ENCODE data around the gene CARD9. TPM values are rescaled to one million over a fixed set of nuclear protein-coding genes. Genes with fewer than 3 reads are reported as not detected.

Gene CARD9
- total RNA-seq, 4 donors from 2014 or later, result 2.3 to 7.4 (median 3.3) TPM

DNA sequence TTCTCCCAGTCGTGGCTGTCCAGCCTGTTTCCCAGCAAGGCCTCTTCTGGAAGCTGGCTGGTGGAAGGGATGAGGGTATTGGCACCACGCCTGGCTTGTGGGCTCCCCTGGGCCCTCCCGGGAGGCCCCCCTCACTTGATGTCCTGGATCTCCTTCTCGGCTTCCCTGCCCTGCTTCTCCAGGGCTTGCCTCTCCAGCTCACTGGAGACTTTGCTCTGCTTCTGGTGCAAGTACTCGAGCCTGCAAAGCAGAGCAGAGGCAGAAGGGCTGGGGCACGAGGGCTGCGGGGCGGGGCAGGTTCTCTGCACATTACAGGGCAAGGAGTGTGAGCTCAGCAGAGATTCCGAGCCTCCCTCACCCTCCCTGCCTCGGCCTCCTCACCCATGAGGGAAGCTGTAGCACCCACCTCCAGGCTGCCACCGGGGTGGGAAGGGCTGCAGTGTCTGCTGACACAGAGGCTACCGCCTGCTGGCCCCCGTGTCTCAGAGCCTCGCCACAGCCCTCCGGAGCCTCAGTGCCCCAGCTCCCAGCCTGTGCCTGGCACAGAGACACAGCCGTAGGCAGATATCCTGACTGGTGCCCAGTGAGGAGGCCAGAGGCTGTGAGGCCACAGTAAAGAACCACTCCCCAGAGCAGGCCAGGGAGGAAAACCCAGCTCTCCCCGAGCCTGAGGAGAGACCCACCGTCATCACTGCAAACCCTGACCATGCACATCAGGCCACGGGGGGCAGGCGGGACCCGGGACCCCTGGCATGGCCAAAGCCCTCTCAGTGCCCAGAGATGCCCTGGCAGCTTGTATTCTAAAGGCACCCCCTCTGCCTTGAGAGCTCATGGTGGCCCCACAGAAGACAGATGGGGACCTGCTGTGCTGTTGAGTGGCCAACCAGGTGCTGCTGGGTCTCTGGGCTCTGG, 19.3 kb upstream of the CARD9 start:
- H3K4me3 ChIP-seq, result no peak overlapping the region

DNA sequence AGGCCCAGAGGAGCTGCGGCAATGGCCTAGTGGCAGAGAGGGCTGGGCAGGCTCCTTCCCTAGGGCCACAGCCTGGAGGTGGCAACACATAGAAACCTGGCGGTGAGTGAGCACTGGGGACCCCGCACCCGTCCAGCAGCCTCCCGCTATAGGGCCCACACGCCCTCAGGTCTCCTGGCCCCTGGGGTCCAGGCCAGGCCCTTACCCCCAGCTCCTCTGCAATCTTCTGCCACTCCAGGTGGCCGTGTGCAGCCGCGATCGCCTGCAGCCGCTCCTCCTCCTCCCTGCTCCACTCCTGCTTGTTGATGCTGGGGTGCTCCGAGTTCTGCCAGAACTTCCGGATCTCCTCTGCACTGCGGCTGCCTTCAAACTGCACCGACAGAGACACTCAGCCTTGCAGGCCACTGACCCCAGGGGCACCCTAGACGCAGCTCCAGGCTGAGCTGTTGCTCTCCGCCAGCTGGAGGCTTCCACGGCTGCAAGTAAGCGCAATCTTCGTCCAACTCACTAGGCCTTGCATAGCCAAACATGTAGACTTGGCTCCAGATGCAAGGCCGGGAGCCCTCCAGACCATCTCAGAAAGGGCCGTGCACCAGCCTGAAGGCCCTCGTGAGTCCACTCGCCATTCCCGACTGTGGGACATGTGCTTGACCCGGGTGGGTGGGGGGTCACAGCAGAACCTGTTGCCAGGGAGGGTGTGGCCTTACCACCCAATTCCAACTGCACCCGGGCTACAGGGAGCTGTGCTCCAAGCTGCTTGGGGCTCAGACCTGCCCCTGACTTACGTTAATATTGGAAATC, 18.5 kb upstream of the CARD9 start:
- Histone ChIP-seq H3K9me3 (no peaks in the 10 kb centered on the region), H3K4me3 (no peak overlapping the region), H3K27ac (no peak overlapping the region), H3K4me1 (no peaks in the 10 kb centered on the region), H3K27me3 (no peaks in the 10 kb centered on the region), H3K36me3 (peaks cover 98% of the 10 kb centered on the region)
- WGBS, result 83% methylated on average over 22 of the region's 28 CpGs
- DNase-seq (ENCODE audit: low spot score in 2 of 2), result no peak
- TF ChIP-seq POLR2A (IDR thresholded peaks at IDR 0.05) (no peak), EP300 (IDR thresholded peaks at IDR 0.05) (no peak), POLR2AphosphoS5 (IDR thresholded peaks at IDR 0.05) (no peak)
- TF ChIP-seq, protein P1, sequence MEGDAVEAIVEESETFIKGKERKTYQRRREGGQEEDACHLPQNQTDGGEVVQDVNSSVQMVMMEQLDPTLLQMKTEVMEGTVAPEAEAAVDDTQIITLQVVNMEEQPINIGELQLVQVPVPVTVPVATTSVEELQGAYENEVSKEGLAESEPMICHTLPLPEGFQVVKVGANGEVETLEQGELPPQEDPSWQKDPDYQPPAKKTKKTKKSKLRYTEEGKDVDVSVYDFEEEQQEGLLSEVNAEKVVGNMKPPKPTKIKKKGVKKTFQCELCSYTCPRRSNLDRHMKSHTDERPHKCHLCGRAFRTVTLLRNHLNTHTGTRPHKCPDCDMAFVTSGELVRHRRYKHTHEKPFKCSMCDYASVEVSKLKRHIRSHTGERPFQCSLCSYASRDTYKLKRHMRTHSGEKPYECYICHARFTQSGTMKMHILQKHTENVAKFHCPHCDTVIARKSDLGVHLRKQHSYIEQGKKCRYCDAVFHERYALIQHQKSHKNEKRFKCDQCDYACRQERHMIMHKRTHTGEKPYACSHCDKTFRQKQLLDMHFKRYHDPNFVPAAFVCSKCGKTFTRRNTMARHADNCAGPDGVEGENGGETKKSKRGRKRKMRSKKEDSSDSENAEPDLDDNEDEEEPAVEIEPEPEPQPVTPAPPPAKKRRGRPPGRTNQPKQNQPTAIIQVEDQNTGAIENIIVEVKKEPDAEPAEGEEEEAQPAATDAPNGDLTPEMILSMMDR (IDR thresholded peaks at IDR 0.05), result no peak

More for the DNA sequence above, 19.3 kb upstream of the CARD9 start:
- peak in 1 of 2 donors; percentile 57 for DNase-seq (ENCODE audit: low spot score in 2 of 2)
- Histone ChIP-seq H3K36me3 (peaks cover 96% of the 10 kb centered on the region), H3K9me3 (no peaks in the 10 kb centered on the region), H3K27me3 (no peaks in the 10 kb centered on the region), H3K4me1 (no peaks in the 10 kb centered on the region), H3K27ac (no peak overlapping the region)
- no peak for TF ChIP-seq POLR2A (IDR thresholded peaks at IDR 0.05)
- 81% methylated on average over 8 of the region's 21 CpGs for WGBS

DNA sequence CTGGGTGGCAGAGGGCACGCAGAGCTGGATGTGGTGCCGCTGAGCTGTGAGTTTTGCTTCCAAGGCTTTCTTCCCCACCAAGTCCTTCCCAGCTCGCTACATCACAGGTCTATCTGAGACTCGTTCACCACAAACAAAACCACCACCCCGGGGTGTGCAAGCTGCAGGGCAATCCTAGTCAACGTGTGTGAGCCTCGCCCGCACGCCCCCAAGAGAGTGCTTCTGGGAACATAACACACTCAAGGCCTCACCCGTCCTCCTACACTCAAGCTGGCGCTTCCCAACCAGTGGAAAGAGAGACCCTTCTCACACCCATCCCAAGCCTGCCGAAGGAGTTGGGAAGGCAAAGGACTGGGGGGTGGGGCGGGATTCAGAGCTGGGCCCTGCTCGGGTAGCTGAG, 15.9 kb upstream of the CARD9 start:
- Histone ChIP-seq H3K36me3 (peaks cover 91% of the 10 kb centered on the region), H3K4me1 (no peaks in the 10 kb centered on the region), H3K4me3 (no peak overlapping the region), H3K27me3 (no peaks in the 10 kb centered on the region), H3K27ac (no peak overlapping the region), H3K9me3 (no peaks in the 10 kb centered on the region)
- DNase-seq (ENCODE audit: low spot score in 2 of 2), result no peak
- 87% methylated on average over 8 of the region's 14 CpGs for WGBS
- TF ChIP-seq EP300 (IDR thresholded peaks at IDR 0.05) (no peak), POLR2A (IDR thresholded peaks at IDR 0.05) (no peak), POLR2AphosphoS5 (IDR thresholded peaks at IDR 0.05) (no peak)
- TF ChIP-seq, protein P1 (IDR thresholded peaks at IDR 0.05), result no peak

DNA sequence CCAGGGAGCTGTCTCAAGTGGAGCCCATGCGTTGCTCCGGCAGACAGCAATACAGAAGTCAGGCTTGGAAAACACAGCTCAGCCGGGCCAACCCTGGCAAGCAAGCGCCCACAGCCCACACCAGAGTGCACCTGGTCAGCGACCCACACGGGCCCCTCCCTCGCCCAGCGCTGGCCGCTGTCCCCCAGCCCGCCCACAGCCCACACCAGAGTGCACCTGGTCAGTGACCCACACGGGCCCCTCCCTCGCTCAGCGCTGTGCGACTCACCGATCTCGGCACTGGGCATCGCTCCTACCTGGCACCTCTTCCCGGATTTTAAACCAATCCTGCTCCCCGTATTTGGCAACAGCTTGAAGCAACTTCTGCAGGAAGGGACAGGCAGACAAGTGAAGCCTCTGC, 13.7 kb upstream of the CARD9 start:
- Histone ChIP-seq H3K9me3 (no peaks in the 10 kb centered on the region), H3K4me3 (no peak overlapping the region), H3K27ac (no peak overlapping the region), H3K4me1 (no peaks in the 10 kb centered on the region), H3K36me3 (peaks cover 89% of the 10 kb centered on the region), H3K27me3 (no peaks in the 10 kb centered on the region)
- WGBS, result 97% methylated on average over 19 of the region's 19 CpGs
- TF ChIP-seq POLR2AphosphoS5 (IDR thresholded peaks at IDR 0.05) (no peak), EP300 (IDR thresholded peaks at IDR 0.05) (no peak), POLR2A (IDR thresholded peaks at IDR 0.05) (no peak)
- TF ChIP-seq, protein P1 (IDR thresholded peaks at IDR 0.05), result no peak
- DNase-seq (ENCODE audit: low spot score in 2 of 2), result no peak

DNA sequence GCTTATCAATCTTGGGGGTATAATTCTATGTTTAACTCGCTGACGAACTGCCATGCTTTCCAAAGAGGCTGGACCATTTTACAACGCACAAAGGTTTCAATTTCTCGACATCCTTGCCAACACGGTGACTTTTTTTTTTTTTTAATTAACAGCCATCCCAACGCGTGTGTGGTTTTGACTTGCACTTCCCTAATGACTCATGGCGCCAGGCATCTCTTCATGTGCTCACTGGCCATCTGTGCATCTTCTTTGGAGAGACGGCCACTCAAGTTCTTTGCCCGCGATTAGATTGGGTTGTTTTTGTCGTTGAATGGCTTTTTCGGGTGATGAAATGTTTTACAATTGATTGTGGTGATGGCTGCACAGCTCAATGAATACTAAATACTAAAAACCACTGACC, 12.5 kb upstream of the CARD9 start:
- no peaks in the 10 kb centered on the region for H3K4me1 ChIP-seq
- no peaks in the 10 kb centered on the region for H3K27me3 ChIP-seq
- TF ChIP-seq POLR2A (IDR thresholded peaks at IDR 0.05), result no peak
- no peak for TF ChIP-seq EP300 (IDR thresholded peaks at IDR 0.05)
- no peak for TF ChIP-seq POLR2AphosphoS5 (IDR thresholded peaks at IDR 0.05)
- TF ChIP-seq, protein P1 (IDR thresholded peaks at IDR 0.05), result no peak
- no peak overlapping the region for H3K4me3 ChIP-seq
- no peak overlapping the region for H3K27ac ChIP-seq
- WGBS, result 93% methylated on average over 13 of the region's 13 CpGs
- no peak for DNase-seq (ENCODE audit: low spot score in 2 of 2)
- no peaks in the 10 kb centered on the region for H3K9me3 ChIP-seq
- H3K36me3 ChIP-seq, result peaks cover 89% of the 10 kb centered on the region

Measured in suprapubic skin (tissue), 4 donors.